ENCODE data around the gene SNX20.

GRCh38 chr16:50692644-50692998 lies 11.5 kb upstream of the SNX20 start:
- no peak for TF ChIP-seq CTCF (IDR thresholded peaks at IDR 0.05)
- no peak for TF ChIP-seq POLR2A (IDR thresholded peaks at IDR 0.05)

Measured in lower leg skin (tissue), 3 donors.